ENCODE measurements around the gene VKORC1L1. TPM values are rescaled to one million over a fixed set of nuclear protein-coding genes. Genes with fewer than 3 reads are reported as not detected.
"Not testable (repeated sequence)": the region's sequence is repeated elsewhere in the genome, so short reads cannot be mapped to it uniquely, and the experiment has no call there.

Gene VKORC1L1
- total and polyA plus RNA-seq, 2 donors from 2014 or later = 6.5 to 18.0 TPM

- H3K4me1 ChIP-seq (ENCODE audit: control insufficient read depth in 2 of 3, insufficient read depth in 2 of 3, low read depth in 1 of 3, low read length in 3 of 3); H3K4me3 ChIP-seq (ENCODE audit: low read length in 3 of 3); intact Hi-C loops (cut with DNase I); DNase-seq; H3K36me3 ChIP-seq (ENCODE audit: control insufficient read depth in 2 of 3, insufficient read depth in 3 of 3, low read length in 3 of 3); H3K9ac ChIP-seq (ENCODE audit: low read length in 3 of 3); H3K27me3 ChIP-seq (ENCODE audit: control insufficient read depth, insufficient read depth, low read length); H3K9me3 ChIP-seq (ENCODE audit: control insufficient read depth in 2 of 3, insufficient read depth in 1 of 3, low read length in 3 of 3); H3K27ac ChIP-seq (ENCODE audit: low read depth in 2 of 2, low read length in 2 of 2); FAIRE-seq: not testable (repeated sequence)
These were observed 15.5 kb upstream of the VKORC1L1 start for GRCh38 chr7:65857321-65857894.

GRCh38 chr7:65858660-65859059, 14.2 kb upstream of the VKORC1L1 start:
- DNase-seq; H3K9ac ChIP-seq (ENCODE audit: low read length in 3 of 3); H3K4me3 ChIP-seq (ENCODE audit: low read length in 3 of 3); H3K27ac ChIP-seq (ENCODE audit: low read depth in 2 of 2, low read length in 2 of 2); H3K9me3 ChIP-seq (ENCODE audit: control insufficient read depth in 2 of 3, insufficient read depth in 1 of 3, low read length in 3 of 3); intact Hi-C loops (cut with DNase I); FAIRE-seq; H3K36me3 ChIP-seq (ENCODE audit: control insufficient read depth in 2 of 3, insufficient read depth in 3 of 3, low read length in 3 of 3); H3K4me1 ChIP-seq (ENCODE audit: control insufficient read depth in 2 of 3, insufficient read depth in 2 of 3, low read depth in 1 of 3, low read length in 3 of 3); H3K27me3 ChIP-seq (ENCODE audit: control insufficient read depth, insufficient read depth, low read length): not testable (repeated sequence)

GRCh38 chr7:65866244-65866643, 6.6 kb upstream of the VKORC1L1 start:
- H3K36me3 ChIP-seq (ENCODE audit: control insufficient read depth in 2 of 3, insufficient read depth in 3 of 3, low read length in 3 of 3); intact Hi-C loops (cut with DNase I); H3K9ac ChIP-seq (ENCODE audit: low read length in 3 of 3); H3K27ac ChIP-seq (ENCODE audit: low read depth in 2 of 2, low read length in 2 of 2); FAIRE-seq; H3K27me3 ChIP-seq (ENCODE audit: control insufficient read depth, insufficient read depth, low read length); H3K9me3 ChIP-seq (ENCODE audit: control insufficient read depth in 2 of 3, insufficient read depth in 1 of 3, low read length in 3 of 3); H3K4me3 ChIP-seq (ENCODE audit: low read length in 3 of 3); H3K4me1 ChIP-seq (ENCODE audit: control insufficient read depth in 2 of 3, insufficient read depth in 2 of 3, low read depth in 1 of 3, low read length in 3 of 3); DNase-seq: not testable (repeated sequence)

- DNase-seq; H3K27ac ChIP-seq (ENCODE audit: low read depth in 2 of 2, low read length in 2 of 2); H3K9ac ChIP-seq (ENCODE audit: low read length in 3 of 3); H3K27me3 ChIP-seq (ENCODE audit: control insufficient read depth, insufficient read depth, low read length); intact Hi-C loops (cut with DNase I); FAIRE-seq; H3K4me3 ChIP-seq (ENCODE audit: low read length in 3 of 3); H3K4me1 ChIP-seq (ENCODE audit: control insufficient read depth in 2 of 3, insufficient read depth in 2 of 3, low read depth in 1 of 3, low read length in 3 of 3); H3K36me3 ChIP-seq (ENCODE audit: control insufficient read depth in 2 of 3, insufficient read depth in 3 of 3, low read length in 3 of 3); H3K9me3 ChIP-seq (ENCODE audit: control insufficient read depth in 2 of 3, insufficient read depth in 1 of 3, low read length in 3 of 3): not testable (repeated sequence)
These were observed 5.2 kb upstream of the VKORC1L1 start for GRCh38 chr7:65867681-65868080.

GRCh38 chr7:65869312-65869711, 3.6 kb upstream of the VKORC1L1 start:
- FAIRE-seq; H3K27me3 ChIP-seq (ENCODE audit: control insufficient read depth, insufficient read depth, low read length); intact Hi-C loops (cut with DNase I); H3K4me1 ChIP-seq (ENCODE audit: control insufficient read depth in 2 of 3, insufficient read depth in 2 of 3, low read depth in 1 of 3, low read length in 3 of 3); H3K4me3 ChIP-seq (ENCODE audit: low read length in 3 of 3); H3K9ac ChIP-seq (ENCODE audit: low read length in 3 of 3); H3K9me3 ChIP-seq (ENCODE audit: control insufficient read depth in 2 of 3, insufficient read depth in 1 of 3, low read length in 3 of 3); H3K36me3 ChIP-seq (ENCODE audit: control insufficient read depth in 2 of 3, insufficient read depth in 3 of 3, low read length in 3 of 3); H3K27ac ChIP-seq (ENCODE audit: low read depth in 2 of 2, low read length in 2 of 2); DNase-seq: not testable (repeated sequence)

GRCh38 chr7:65871451-65871850, 1.4 kb upstream of the VKORC1L1 start:
- FAIRE-seq; H3K9ac ChIP-seq (ENCODE audit: low read length in 3 of 3); H3K4me1 ChIP-seq (ENCODE audit: control insufficient read depth in 2 of 3, insufficient read depth in 2 of 3, low read depth in 1 of 3, low read length in 3 of 3); H3K27ac ChIP-seq (ENCODE audit: low read depth in 2 of 2, low read length in 2 of 2); intact Hi-C loops (cut with DNase I); H3K36me3 ChIP-seq (ENCODE audit: control insufficient read depth in 2 of 3, insufficient read depth in 3 of 3, low read length in 3 of 3); H3K27me3 ChIP-seq (ENCODE audit: control insufficient read depth, insufficient read depth, low read length); H3K9me3 ChIP-seq (ENCODE audit: control insufficient read depth in 2 of 3, insufficient read depth in 1 of 3, low read length in 3 of 3); H3K4me3 ChIP-seq (ENCODE audit: low read length in 3 of 3): not testable (repeated sequence)
- peak in 1 of 5 donors; percentile 6 for DNase-seq

- peak overlapping the region in 1 of 2 donors; percentile 43 for H3K27ac ChIP-seq (ENCODE audit: low read depth in 2 of 2, low read length in 2 of 2)
These were observed 814 bp downstream of the VKORC1L1 start for GRCh38 chr7:65873582-65874193.

GRCh38 chr7:65875715-65876114, 2.8 kb downstream of the VKORC1L1 start:
- H3K36me3 ChIP-seq (ENCODE audit: control insufficient read depth in 2 of 3, insufficient read depth in 3 of 3, low read length in 3 of 3); intact Hi-C loops (cut with DNase I); H3K4me1 ChIP-seq (ENCODE audit: control insufficient read depth in 2 of 3, insufficient read depth in 2 of 3, low read depth in 1 of 3, low read length in 3 of 3); H3K27ac ChIP-seq (ENCODE audit: low read depth in 2 of 2, low read length in 2 of 2); H3K27me3 ChIP-seq (ENCODE audit: control insufficient read depth, insufficient read depth, low read length); H3K9me3 ChIP-seq (ENCODE audit: control insufficient read depth in 2 of 3, insufficient read depth in 1 of 3, low read length in 3 of 3); H3K4me3 ChIP-seq (ENCODE audit: low read length in 3 of 3); FAIRE-seq; DNase-seq; H3K9ac ChIP-seq (ENCODE audit: low read length in 3 of 3): not testable (repeated sequence)

More at GRCh38 chr7:65873582-65874193, 814 bp downstream of the VKORC1L1 start:
- H3K36me3 ChIP-seq (ENCODE audit: control insufficient read depth in 2 of 3, insufficient read depth in 3 of 3, low read length in 3 of 3); FAIRE-seq; H3K9me3 ChIP-seq (ENCODE audit: control insufficient read depth in 2 of 3, insufficient read depth in 1 of 3, low read length in 3 of 3); intact Hi-C loops (cut with DNase I); H3K4me1 ChIP-seq (ENCODE audit: control insufficient read depth in 2 of 3, insufficient read depth in 2 of 3, low read depth in 1 of 3, low read length in 3 of 3); H3K27me3 ChIP-seq (ENCODE audit: control insufficient read depth, insufficient read depth, low read length): not testable (repeated sequence)
- peak; percentile 31 to 82 (median 41) for DNase-seq
- Histone ChIP-seq H3K9ac (ENCODE audit: low read length in 3 of 3) (peak overlapping the region; percentile 7 to 65 (median 48)), H3K4me3 (ENCODE audit: low read length in 3 of 3) (peak overlapping the region; percentile 49 to 74 (median 66))

All from kidney (tissue), 11 donors.